ENCODE results near the gene RPH3AL. TPM values are rescaled to one million over a fixed set of nuclear protein-coding genes. Genes with fewer than 3 reads are reported as not detected.
A peak's percentile ranks its signal among the peaks of the same experiment; 100 is the strongest.
"Not testable (repeated sequence)": the region's sequence is repeated elsewhere in the genome, so short reads cannot be mapped to it uniquely, and the experiment has no call there.

Gene RPH3AL
- total RNA-seq, 1 experiment from 2014 or later, result 6.9 TPM

GRCh38 chr17:323721-324571 is 28.7 kb downstream of the RPH3AL start:
- DNase-seq (ENCODE audit: low spot score), result no peak
- in situ Hi-C loops (cut with HindIII; ENCODE audit: low sequenced_read_pairs), result no loop called here

GRCh38 chr17:323181-323580 is 29.4 kb downstream of the RPH3AL start:
- in situ Hi-C loops (cut with HindIII; ENCODE audit: low sequenced_read_pairs), result no loop called here
- DNase-seq (ENCODE audit: low spot score), result no peak

GRCh38 chr17:322006-322780 is 30.4 kb downstream of the RPH3AL start:
- DNase-seq (ENCODE audit: low spot score), result no peak
- in situ Hi-C loops (cut with HindIII; ENCODE audit: low sequenced_read_pairs), result no loop called here

GRCh38 chr17:321386-321941 is 31.1 kb downstream of the RPH3AL start:
- no peak for DNase-seq (ENCODE audit: low spot score)
- in situ Hi-C loops (cut with HindIII; ENCODE audit: low sequenced_read_pairs), result no loop called here

- no peak for DNase-seq (ENCODE audit: low spot score)
- in situ Hi-C loops (cut with HindIII; ENCODE audit: low sequenced_read_pairs), result no loop called here
These were observed 31.7 kb downstream of the RPH3AL start for GRCh38 chr17:320809-321385.

- in situ Hi-C loops (cut with HindIII; ENCODE audit: low sequenced_read_pairs), result no loop called here
- no peak for DNase-seq (ENCODE audit: low spot score)
These were observed 32.5 kb downstream of the RPH3AL start for GRCh38 chr17:320139-320538.

GRCh38 chr17:319266-319665 is 33.3 kb downstream of the RPH3AL start:
- DNase-seq (ENCODE audit: low spot score), result no peak
- in situ Hi-C loops (cut with HindIII; ENCODE audit: low sequenced_read_pairs), result no loop called here

- in situ Hi-C loops (cut with HindIII; ENCODE audit: low sequenced_read_pairs); DNase-seq (ENCODE audit: low spot score): not testable (repeated sequence)
These were observed 35.5 kb downstream of the RPH3AL start for GRCh38 chr17:317070-317469.

- DNase-seq (ENCODE audit: low spot score); in situ Hi-C loops (cut with HindIII; ENCODE audit: low sequenced_read_pairs): not testable (repeated sequence)
These were observed 37.2 kb downstream of the RPH3AL start for GRCh38 chr17:315399-315798.

- DNase-seq (ENCODE audit: low spot score); in situ Hi-C loops (cut with HindIII; ENCODE audit: low sequenced_read_pairs): not testable (repeated sequence)
These were observed 38.0 kb downstream of the RPH3AL start for GRCh38 chr17:314614-314944.

- in situ Hi-C loops (cut with HindIII; ENCODE audit: low sequenced_read_pairs), result no loop called here
- DNase-seq (ENCODE audit: low spot score), result no peak
These were observed 38.5 kb downstream of the RPH3AL start for GRCh38 chr17:313911-314613.

- in situ Hi-C loops (cut with HindIII; ENCODE audit: low sequenced_read_pairs), result no loop called here
- no peak for DNase-seq (ENCODE audit: low spot score)
These were observed 39.4 kb downstream of the RPH3AL start for GRCh38 chr17:313231-313630.

- no peak for DNase-seq (ENCODE audit: low spot score)
- in situ Hi-C loops (cut with HindIII; ENCODE audit: low sequenced_read_pairs), result no loop called here
These were observed 40.0 kb downstream of the RPH3AL start for GRCh38 chr17:312476-313148.

GRCh38 chr17:311119-311782 is 41.4 kb downstream of the RPH3AL start:
- in situ Hi-C loops (cut with HindIII; ENCODE audit: low sequenced_read_pairs), result no loop called here
- DNase-seq (ENCODE audit: low spot score), result peak; percentile 43

GRCh38 chr17:310111-311010 is 42.2 kb downstream of the RPH3AL start:
- in situ Hi-C loops (cut with HindIII; ENCODE audit: low sequenced_read_pairs), result no loop called here
- DNase-seq (ENCODE audit: low spot score), result peak; percentile 91

GRCh38 chr17:309361-309888 is 43.2 kb downstream of the RPH3AL start:
- in situ Hi-C loops (cut with HindIII; ENCODE audit: low sequenced_read_pairs), result no loop called here

More at GRCh38 chr17:309361-309888, 43.2 kb downstream of the RPH3AL start:
- DNase-seq (ENCODE audit: low spot score), result peak; percentile 41

Data from G401 (cell line).